Activated naive CD4-positive, alpha-beta T cell treated with anti-CD3 and anti-CD28 coated beads for 36 hours (primary cell): ENCODE data around the gene IMMP2L. TPM values are rescaled to one million over a fixed set of nuclear protein-coding genes. Genes with fewer than 3 reads are reported as not detected.

Experiments used
- CTCF ChIA-PET: fragments of 350-600 bp; sonication (Branson Sonifier 250); formaldehyde crosslinking; loops from one replicate; lab custom pipeline; 2021; ENCODE audit warnings: antibody characterized with exemption; lab: Charles Lee
- DNase-seq: peaks from one replicate; pipeline ENCODE4 v3.0.0-alpha.2; 2020
- H3K27ac Mint-ChIP-seq: one replicate; pipeline ENCODE4 v1.8.0; 2021; ENCODE audit warnings: mild to moderate bottlenecking, mixed read lengths
- H3K27me3 Mint-ChIP-seq: one replicate; pipeline ENCODE4 v1.8.0; 2021; ENCODE audit warnings: low read depth, mixed read lengths
- H3K36me3 Mint-ChIP-seq: one replicate; pipeline ENCODE4 v1.8.0; 2021; ENCODE audit warnings: low read depth, mixed read lengths
- H3K4me1 Mint-ChIP-seq: one replicate; pipeline ENCODE4 v1.8.0; 2021; ENCODE audit warnings: low read depth, mixed read lengths
- H3K4me3 Mint-ChIP-seq: one replicate; pipeline ENCODE4 v1.8.0; 2021; ENCODE audit warnings: mild to moderate bottlenecking, moderate library complexity, mixed read lengths
- H3K9me3 Mint-ChIP-seq: one replicate; pipeline ENCODE4 v1.8.0; 2021; ENCODE audit warnings: mixed read lengths
- intact Hi-C: fragments of 100-400 bp; cut with micrococcal nuclease; formaldehyde crosslinking; loops from one replicate; pipeline ENCODE4 v1.15.1; 2023
- total RNA-seq, 2 experiments: library from RNA; stranded (reverse); gene quantifications; one replicate each; pipeline ENCODE4 v1.2.3, GENCODE V29; 2021

The IMMP2L gene
- total RNA-seq, 2 experiments from 2014 or later = 24.4 to 26.6 TPM

GRCh38 chr7:111198255-111198654 lies 364.0 kb downstream of the IMMP2L start:
- peaks cover 4% of the 10 kb centered on the region for H3K9me3 Mint-ChIP-seq
- intact Hi-C loops = no loop called here
- H3K27ac Mint-ChIP-seq = no peak overlapping the region
- H3K27me3 Mint-ChIP-seq = no peaks in the 10 kb centered on the region
- no peak overlapping the region for H3K4me3 Mint-ChIP-seq
- H3K4me1 Mint-ChIP-seq = peaks cover 7% of the 10 kb centered on the region
- no peak for DNase-seq
- CTCF ChIA-PET = no interaction called here
- H3K36me3 Mint-ChIP-seq = peaks cover 10% of the 10 kb centered on the region

- H3K9me3 Mint-ChIP-seq = no peaks in the 10 kb centered on the region
- intact Hi-C loops = no loop called here
- no peaks in the 10 kb centered on the region for H3K27me3 Mint-ChIP-seq
- no peak for DNase-seq
- peaks cover 7% of the 10 kb centered on the region for H3K4me1 Mint-ChIP-seq
- H3K36me3 Mint-ChIP-seq = peaks cover 2% of the 10 kb centered on the region
- no peak overlapping the region for H3K27ac Mint-ChIP-seq
- CTCF ChIA-PET = no interaction called here
- no peak overlapping the region for H3K4me3 Mint-ChIP-seq
These were observed 365.6 kb downstream of the IMMP2L start for GRCh38 chr7:111196655-111197054.

- H3K4me1 Mint-ChIP-seq = no peaks in the 10 kb centered on the region
- no peak overlapping the region for H3K27ac Mint-ChIP-seq
- no peak for DNase-seq
- no peaks in the 10 kb centered on the region for H3K9me3 Mint-ChIP-seq
- H3K4me3 Mint-ChIP-seq = no peak overlapping the region
- CTCF ChIA-PET = no interaction called here
- intact Hi-C loops = no loop called here
- H3K36me3 Mint-ChIP-seq = peaks cover 5% of the 10 kb centered on the region
- H3K27me3 Mint-ChIP-seq = no peaks in the 10 kb centered on the region
These were observed 369.5 kb downstream of the IMMP2L start for GRCh38 chr7:111192614-111193413.

GRCh38 chr7:111190804-111191203 lies 371.5 kb downstream of the IMMP2L start:
- H3K27ac Mint-ChIP-seq = no peak overlapping the region
- H3K27me3 Mint-ChIP-seq = no peaks in the 10 kb centered on the region
- intact Hi-C loops = no loop called here
- H3K36me3 Mint-ChIP-seq = peaks cover 4% of the 10 kb centered on the region
- DNase-seq = no peak
- CTCF ChIA-PET = interaction anchor here (0.8 kb wide), 1 partner anchor 93 kb away, joined by 3 read pairs; no protein-coding TSS in a partner anchor
- no peaks in the 10 kb centered on the region for H3K4me1 Mint-ChIP-seq
- H3K9me3 Mint-ChIP-seq = no peaks in the 10 kb centered on the region
- H3K4me3 Mint-ChIP-seq = no peak overlapping the region

- Mint-ChIP-seq H3K4me1 (peaks cover 3% of the 10 kb centered on the region), H3K9me3 (no peaks in the 10 kb centered on the region), H3K4me3 (no peak overlapping the region), H3K27ac (no peak overlapping the region), H3K36me3 (peaks cover 6% of the 10 kb centered on the region), H3K27me3 (no peaks in the 10 kb centered on the region)
- no peak for DNase-seq
- intact Hi-C loops = no loop called here
- CTCF ChIA-PET = no interaction called here
These were observed 377.3 kb downstream of the IMMP2L start for GRCh38 chr7:111184987-111185386.

- H3K27me3 Mint-ChIP-seq = no peaks in the 10 kb centered on the region
- DNase-seq = no peak
- H3K36me3 Mint-ChIP-seq = peaks cover 13% of the 10 kb centered on the region
- no peaks in the 10 kb centered on the region for H3K9me3 Mint-ChIP-seq
- no peak overlapping the region for H3K4me3 Mint-ChIP-seq
- H3K4me1 Mint-ChIP-seq = peaks cover 3% of the 10 kb centered on the region
- CTCF ChIA-PET = no interaction called here
- intact Hi-C loops = no loop called here
- H3K27ac Mint-ChIP-seq = no peak overlapping the region
These were observed 379.0 kb downstream of the IMMP2L start for GRCh38 chr7:111183321-111183720.

- peaks cover 14% of the 10 kb centered on the region for H3K4me1 Mint-ChIP-seq
- no peak overlapping the region for H3K27ac Mint-ChIP-seq
- H3K27me3 Mint-ChIP-seq = no peaks in the 10 kb centered on the region
- intact Hi-C loops = no loop called here
- no peak for DNase-seq
- H3K4me3 Mint-ChIP-seq = no peak overlapping the region
- no peaks in the 10 kb centered on the region for H3K9me3 Mint-ChIP-seq
- CTCF ChIA-PET = no interaction called here
- H3K36me3 Mint-ChIP-seq = peaks cover 14% of the 10 kb centered on the region
These were observed 382.0 kb downstream of the IMMP2L start for GRCh38 chr7:111180338-111180737.

GRCh38 chr7:111175908-111176441 lies 386.3 kb downstream of the IMMP2L start:
- H3K27ac Mint-ChIP-seq = no peak overlapping the region
- intact Hi-C loops = no loop called here
- DNase-seq = no peak
- CTCF ChIA-PET = no interaction called here
- peaks cover 12% of the 10 kb centered on the region for H3K36me3 Mint-ChIP-seq
- peaks cover 14% of the 10 kb centered on the region for H3K4me1 Mint-ChIP-seq
- H3K27me3 Mint-ChIP-seq = no peaks in the 10 kb centered on the region
- no peaks in the 10 kb centered on the region for H3K9me3 Mint-ChIP-seq
- H3K4me3 Mint-ChIP-seq = no peak overlapping the region

- intact Hi-C loops = no loop called here
- DNase-seq = no peak
- H3K4me3 Mint-ChIP-seq = no peak overlapping the region
- H3K27ac Mint-ChIP-seq = no peak overlapping the region
- H3K9me3 Mint-ChIP-seq = no peaks in the 10 kb centered on the region
- H3K27me3 Mint-ChIP-seq = no peaks in the 10 kb centered on the region
- peaks cover 10% of the 10 kb centered on the region for H3K4me1 Mint-ChIP-seq
- H3K36me3 Mint-ChIP-seq = peaks cover 5% of the 10 kb centered on the region
- CTCF ChIA-PET = interaction anchor here (0.7 kb wide), 1 partner anchor 495 kb away, joined by 3 read pairs; no protein-coding TSS in a partner anchor
These were observed 387.8 kb downstream of the IMMP2L start for GRCh38 chr7:111174510-111174909.

GRCh38 chr7:111173990-111174389 lies 388.3 kb downstream of the IMMP2L start:
- no peaks in the 10 kb centered on the region for H3K9me3 Mint-ChIP-seq
- H3K27ac Mint-ChIP-seq = no peak overlapping the region
- intact Hi-C loops = no loop called here
- no peaks in the 10 kb centered on the region for H3K27me3 Mint-ChIP-seq
- H3K36me3 Mint-ChIP-seq = peaks cover 5% of the 10 kb centered on the region
- CTCF ChIA-PET = interaction anchor here (0.7 kb wide), 1 partner anchor 495 kb away, joined by 3 read pairs; no protein-coding TSS in a partner anchor
- H3K4me3 Mint-ChIP-seq = no peak overlapping the region
- peaks cover 10% of the 10 kb centered on the region for H3K4me1 Mint-ChIP-seq
- DNase-seq = no peak

GRCh38 chr7:111173528-111173927 lies 388.8 kb downstream of the IMMP2L start:
- H3K4me1 Mint-ChIP-seq = peaks cover 10% of the 10 kb centered on the region
- peaks cover 1% of the 10 kb centered on the region for H3K36me3 Mint-ChIP-seq
- intact Hi-C loops = no loop called here
- H3K27ac Mint-ChIP-seq = no peak overlapping the region
- DNase-seq = no peak
- no peaks in the 10 kb centered on the region for H3K27me3 Mint-ChIP-seq
- no peaks in the 10 kb centered on the region for H3K9me3 Mint-ChIP-seq
- no peak overlapping the region for H3K4me3 Mint-ChIP-seq
- CTCF ChIA-PET = no interaction called here

DNA sequence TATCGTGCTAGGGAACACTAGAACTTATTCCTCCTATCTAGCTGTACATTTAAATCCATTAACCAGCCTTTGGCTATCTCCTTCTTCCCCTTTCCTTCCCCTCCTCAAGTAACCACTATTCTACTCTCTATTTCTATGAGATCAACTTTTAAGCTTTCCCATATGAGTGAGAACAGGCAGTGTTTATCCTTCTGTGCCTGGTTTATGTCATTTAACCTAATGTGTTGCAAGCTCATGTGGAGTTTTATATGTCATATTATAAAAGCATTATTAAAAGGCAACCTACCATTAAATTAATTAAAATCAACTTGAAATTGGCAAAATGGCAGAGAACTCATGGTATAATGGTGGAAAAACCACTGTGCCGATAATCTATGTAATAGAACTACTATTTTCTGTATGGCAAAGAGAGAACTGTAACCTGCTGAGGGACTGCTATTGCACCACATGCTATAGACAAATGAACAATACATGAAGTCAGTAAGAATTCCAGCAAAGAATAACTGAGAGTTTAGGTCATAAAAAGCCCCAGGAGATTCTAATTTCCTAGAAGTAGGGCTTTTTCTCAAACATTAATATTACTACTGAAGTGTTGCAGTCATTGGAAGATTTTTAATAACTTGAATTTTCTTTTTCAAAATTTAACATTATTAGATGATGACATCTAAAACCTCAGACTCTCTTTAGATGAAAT lies 389.6 kb downstream of the IMMP2L start:
- CTCF ChIA-PET = no interaction called here
- peaks cover 1% of the 10 kb centered on the region for H3K36me3 Mint-ChIP-seq
- intact Hi-C loops = no loop called here

More for the DNA sequence above, 389.6 kb downstream of the IMMP2L start:
- Mint-ChIP-seq H3K27me3 (no peaks in the 10 kb centered on the region), H3K27ac (no peak overlapping the region), H3K9me3 (no peaks in the 10 kb centered on the region), H3K4me3 (no peak overlapping the region), H3K4me1 (peaks cover 10% of the 10 kb centered on the region)
- no peak for DNase-seq
